Brain microvascular endothelial cell (primary cell): ENCODE data around the gene TMEM26.
A peak's percentile ranks its signal among the peaks of the same experiment; 100 is the strongest.

Source experiments
- DNase-seq: peaks from one replicate; pipeline ENCODE4 v3.0.0-alpha.2; 2020
- H3K27ac ChIP-seq: fragments of 250-450 bp; sonication (Bioruptor Pico); 2 replicates; pipeline ENCODE4 v1.5.1; 2020; ENCODE audit warnings: mild to moderate bottlenecking, moderate library complexity
- H3K27me3 ChIP-seq: fragments of 250-450 bp; sonication (Bioruptor Pico); replicated peaks from 2 replicates; pipeline ENCODE4 v1.5.1; 2020; ENCODE audit warnings: mild to moderate bottlenecking
- H3K36me3 ChIP-seq: fragments of 250-450 bp; sonication (Bioruptor Pico); replicated peaks from 2 replicates; pipeline ENCODE4 v1.5.1; 2020; ENCODE audit warnings: mild to moderate bottlenecking
- H3K4me3 ChIP-seq: 2 replicates; pipeline ENCODE4 v1.5.1; 2011; ENCODE audit warnings: low read depth, mild to moderate bottlenecking, control low read depth, low read length, moderate library complexity
- CTCF ChIP-seq: IDR thresholded peaks from 2 replicates; pipeline ENCODE4 v1.5.1; 2011; ENCODE audit warnings: low read depth, mild to moderate bottlenecking, moderate library complexity, low read length, control low read depth, inconsistent platforms; ENCODE audit errors: missing control alignments
- in situ Hi-C: cut with HindIII; loops from 2 replicates; pipeline ENCODE4 v1.10.0; 2017; ENCODE audit warnings: low sequenced_read_pairs, low pct_ligation_motif_present

Gene TMEM26

DNA sequence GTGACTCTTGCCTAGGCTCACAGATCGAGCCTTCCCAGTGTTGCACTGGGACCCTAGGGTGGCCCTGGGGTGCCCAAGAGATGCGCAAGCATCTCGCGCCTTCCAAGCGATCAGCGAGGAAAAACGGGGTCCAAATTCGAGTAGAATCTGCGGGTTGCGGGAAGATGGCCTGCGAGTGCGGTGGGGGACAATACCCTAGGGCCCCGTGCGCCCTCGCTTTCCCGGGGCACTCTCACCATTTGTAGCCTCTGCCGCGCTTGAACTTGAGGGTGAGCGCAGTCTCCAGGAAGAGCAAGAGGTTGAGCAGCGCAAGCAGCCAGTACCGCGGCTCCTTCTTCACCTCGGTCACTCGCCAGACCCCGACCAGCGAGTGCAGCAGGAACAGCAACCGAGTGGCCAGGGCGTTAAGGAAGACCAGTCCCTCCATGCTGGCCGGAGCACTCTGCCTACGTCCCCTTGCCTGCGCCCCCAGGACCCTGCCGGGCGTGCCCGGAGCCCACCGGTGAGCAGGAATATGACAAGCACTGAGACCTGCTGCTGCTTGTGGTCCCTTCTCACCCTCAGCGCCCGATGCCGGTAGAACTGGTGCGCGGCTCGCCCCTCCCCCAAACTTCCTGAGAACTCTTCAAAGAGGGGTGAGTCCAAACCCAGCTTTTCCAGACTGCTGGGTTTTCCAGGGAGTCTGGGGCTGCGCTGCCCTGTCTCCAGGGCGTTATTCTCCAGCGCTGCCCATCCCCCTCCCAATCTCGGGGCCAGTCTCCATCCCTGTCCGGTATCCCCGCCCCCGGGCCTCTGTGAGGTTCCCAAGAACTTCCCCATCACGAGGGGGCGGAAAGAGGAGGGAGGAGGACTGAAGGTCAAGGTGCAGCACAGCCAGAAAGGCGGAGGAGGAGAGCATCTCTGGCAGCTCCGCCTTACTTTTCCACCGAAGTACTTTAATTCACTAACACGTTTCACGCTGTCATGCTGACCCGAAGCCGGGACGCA lies at the start of gene TMEM26:
TMEM26 (minus strand) TSS at position 727 of the 987 bp plus-strand sequence; CDS start at position 427, 300 bp downstream.
- in situ Hi-C loops, result no loop called here
- Histone ChIP-seq H3K27ac (no peak within 1 kb of the TSS), H3K36me3 (no peaks in the 10 kb centered on the region), H3K4me3 (peak within 1 kb of the TSS; percentile 80), H3K27me3 (no peaks in the 10 kb centered on the region)
- no peak for DNase-seq
- TF ChIP-seq CTCF, result no peak

GRCh38 chr10:61500460-61500859 lies 47.3 kb upstream of the TMEM26 start:
- in situ Hi-C loops, result no loop called here
- H3K4me3 ChIP-seq, result no peak overlapping the region
- H3K36me3 ChIP-seq, result no peaks in the 10 kb centered on the region
- no peak for TF ChIP-seq CTCF
- no peaks in the 10 kb centered on the region for H3K27me3 ChIP-seq
- no peak overlapping the region for H3K27ac ChIP-seq
- no peak for DNase-seq

- H3K27me3 ChIP-seq, result no peaks in the 10 kb centered on the region
- in situ Hi-C loops, result no loop called here
- no peak overlapping the region for H3K4me3 ChIP-seq
- DNase-seq, result no peak
- no peak for TF ChIP-seq CTCF
- H3K27ac ChIP-seq, result no peak overlapping the region
- no peaks in the 10 kb centered on the region for H3K36me3 ChIP-seq
Measured at GRCh38 chr10:61492364-61492995, 39.3 kb upstream of the TMEM26 start.

GRCh38 chr10:61487506-61487905 lies 34.3 kb upstream of the TMEM26 start:
- DNase-seq, result no peak
- no peaks in the 10 kb centered on the region for H3K36me3 ChIP-seq
- H3K27me3 ChIP-seq, result no peaks in the 10 kb centered on the region
- H3K4me3 ChIP-seq, result no peak overlapping the region
- in situ Hi-C loops, result no loop called here
- no peak for TF ChIP-seq CTCF
- H3K27ac ChIP-seq, result peak overlapping the region; percentile 15

- Histone ChIP-seq H3K27ac (peak overlapping the region; percentile 15), H3K4me3 (no peak overlapping the region), H3K27me3 (no peaks in the 10 kb centered on the region), H3K36me3 (no peaks in the 10 kb centered on the region)
- no peak for DNase-seq
- no peak for TF ChIP-seq CTCF
- in situ Hi-C loops, result no loop called here
Measured at GRCh38 chr10:61486738-61487396, 33.7 kb upstream of the TMEM26 start.
